ENCODE results near the gene ABLIM2.

The ABLIM2 gene

GRCh38 chr4:8149664-8150063 is 8.9 kb downstream of the ABLIM2 start:
- Histone ChIP-seq H3K9me3 (ENCODE audit: control insufficient read depth, low read length) (no peaks in the 10 kb centered on the region), H3K27me3 (ENCODE audit: control insufficient read depth, insufficient read depth, low read length, poor library complexity, severe bottlenecking) (no peaks in the 10 kb centered on the region), H3K27ac (ENCODE audit: insufficient read depth, low read depth, low read length, poor library complexity, severe bottlenecking) (no peak overlapping the region), H3K36me3 (ENCODE audit: control insufficient read depth, insufficient read depth, low read length) (no peaks in the 10 kb centered on the region), H3K4me3 (ENCODE audit: insufficient read depth, low read depth, low read length) (no peak overlapping the region), H3K4me1 (ENCODE audit: control insufficient read depth, insufficient read depth, low read length) (no peaks in the 10 kb centered on the region)
- WGBS, 2 experiments = 93 to 94% methylated on average over 6 to 7 of the region's 7 CpGs

GRCh38 chr4:8148785-8149435 is 9.7 kb downstream of the ABLIM2 start:
- 86 to 89% methylated on average over 14 of the region's 14 CpGs for WGBS, 2 experiments
- H3K4me3 ChIP-seq (ENCODE audit: insufficient read depth, low read depth, low read length) = no peak overlapping the region
- H3K27ac ChIP-seq (ENCODE audit: insufficient read depth, low read depth, low read length, poor library complexity, severe bottlenecking) = no peak overlapping the region
- H3K36me3 ChIP-seq (ENCODE audit: control insufficient read depth, insufficient read depth, low read length) = no peaks in the 10 kb centered on the region
- H3K9me3 ChIP-seq (ENCODE audit: control insufficient read depth, low read length) = no peaks in the 10 kb centered on the region
- H3K27me3 ChIP-seq (ENCODE audit: control insufficient read depth, insufficient read depth, low read length, poor library complexity, severe bottlenecking) = no peaks in the 10 kb centered on the region
- H3K4me1 ChIP-seq (ENCODE audit: control insufficient read depth, insufficient read depth, low read length) = peaks cover 1% of the 10 kb centered on the region

DNA sequence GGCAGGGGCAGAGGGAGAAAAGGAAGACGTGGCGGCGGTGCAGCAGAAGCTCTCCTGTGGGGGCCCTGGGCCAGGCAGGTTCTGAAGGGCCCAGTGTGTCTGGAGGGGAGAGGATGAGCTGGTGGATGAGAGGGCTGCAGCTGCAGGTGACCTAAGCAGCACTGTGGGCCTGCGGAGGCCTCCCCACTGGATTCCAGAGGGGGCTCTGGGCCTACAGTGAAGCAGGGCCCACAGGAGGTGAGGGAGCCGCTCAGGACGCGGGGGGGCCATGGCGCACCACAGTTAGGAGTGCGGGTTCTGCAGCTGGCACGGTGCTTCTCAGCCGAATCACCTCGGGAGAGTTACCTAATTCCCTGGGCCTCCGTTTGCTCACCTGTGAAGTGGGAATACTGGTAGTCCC is 10.5 kb downstream of the ABLIM2 start:
- 92 to 94% methylated on average over 13 of the region's 13 CpGs for WGBS, 2 experiments

DNA sequence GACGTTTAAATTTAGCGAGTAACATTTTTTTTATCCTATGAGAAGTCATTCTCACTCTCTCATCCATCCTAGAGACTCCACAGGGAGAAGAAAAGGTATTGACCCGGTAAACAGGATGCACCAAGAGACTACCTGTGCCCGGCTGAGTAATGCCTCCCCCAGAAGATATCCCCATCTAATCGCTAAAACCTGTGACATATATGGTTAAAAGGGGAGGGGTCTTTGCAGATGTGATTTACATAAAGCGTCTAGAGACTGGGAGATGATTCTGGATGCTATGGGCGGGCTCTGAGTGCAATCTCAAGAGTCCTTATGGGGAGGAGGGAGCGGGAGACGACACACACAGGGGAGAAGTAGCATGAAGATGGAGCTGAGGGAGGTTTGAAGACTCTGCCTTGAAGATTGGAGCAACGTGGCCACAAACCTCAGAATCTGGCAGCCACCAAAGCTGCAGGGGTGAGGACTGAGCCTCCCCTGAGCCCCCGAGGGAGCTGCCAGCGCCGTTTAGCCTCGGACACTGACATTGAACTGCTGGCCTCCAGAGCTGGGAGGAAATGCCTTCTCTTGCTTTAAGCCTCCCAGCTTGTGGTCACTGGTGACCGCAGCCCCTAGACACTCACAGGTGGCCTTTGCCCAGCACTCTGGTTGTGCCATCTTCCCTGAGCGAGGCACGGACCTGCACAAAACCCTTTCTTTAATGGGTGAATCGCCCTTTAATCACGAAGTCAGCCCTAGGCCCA is 11.2 kb downstream of the ABLIM2 start:
- no peaks in the 10 kb centered on the region for H3K36me3 ChIP-seq (ENCODE audit: control insufficient read depth, insufficient read depth, low read length)
- H3K27ac ChIP-seq (ENCODE audit: insufficient read depth, low read depth, low read length, poor library complexity, severe bottlenecking) = no peak overlapping the region
- H3K27me3 ChIP-seq (ENCODE audit: control insufficient read depth, insufficient read depth, low read length, poor library complexity, severe bottlenecking) = no peaks in the 10 kb centered on the region
- H3K4me1 ChIP-seq (ENCODE audit: control insufficient read depth, insufficient read depth, low read length) = peaks cover 3% of the 10 kb centered on the region
- H3K9me3 ChIP-seq (ENCODE audit: control insufficient read depth, low read length) = no peaks in the 10 kb centered on the region
- WGBS, 2 experiments = 74 to 78% methylated on average over 19 of the region's 19 CpGs
- H3K4me3 ChIP-seq (ENCODE audit: insufficient read depth, low read depth, low read length) = no peak overlapping the region

More for the DNA sequence above, 10.5 kb downstream of the ABLIM2 start:
- Histone ChIP-seq H3K4me3 (ENCODE audit: insufficient read depth, low read depth, low read length) (no peak overlapping the region), H3K27ac (ENCODE audit: insufficient read depth, low read depth, low read length, poor library complexity, severe bottlenecking) (no peak overlapping the region), H3K4me1 (ENCODE audit: control insufficient read depth, insufficient read depth, low read length) (peaks cover 3% of the 10 kb centered on the region), H3K9me3 (ENCODE audit: control insufficient read depth, low read length) (no peaks in the 10 kb centered on the region), H3K36me3 (ENCODE audit: control insufficient read depth, insufficient read depth, low read length) (no peaks in the 10 kb centered on the region), H3K27me3 (ENCODE audit: control insufficient read depth, insufficient read depth, low read length, poor library complexity, severe bottlenecking) (no peaks in the 10 kb centered on the region)

- Histone ChIP-seq H3K36me3 (ENCODE audit: control insufficient read depth, insufficient read depth, low read length) (no peaks in the 10 kb centered on the region), H3K4me3 (ENCODE audit: insufficient read depth, low read depth, low read length) (no peak overlapping the region), H3K27ac (ENCODE audit: insufficient read depth, low read depth, low read length, poor library complexity, severe bottlenecking) (no peak overlapping the region), H3K4me1 (ENCODE audit: control insufficient read depth, insufficient read depth, low read length) (peaks cover 3% of the 10 kb centered on the region), H3K9me3 (ENCODE audit: control insufficient read depth, low read length) (no peaks in the 10 kb centered on the region), H3K27me3 (ENCODE audit: control insufficient read depth, insufficient read depth, low read length, poor library complexity, severe bottlenecking) (no peaks in the 10 kb centered on the region)
- WGBS, 2 experiments = 93 to 94% methylated on average over 9 of the region's 9 CpGs
Observed at GRCh38 chr4:8146157-8146556, 12.5 kb downstream of the ABLIM2 start.

GRCh38 chr4:8144359-8144758 is 14.3 kb downstream of the ABLIM2 start:
- Histone ChIP-seq H3K9me3 (ENCODE audit: control insufficient read depth, low read length) (no peaks in the 10 kb centered on the region), H3K36me3 (ENCODE audit: control insufficient read depth, insufficient read depth, low read length) (no peaks in the 10 kb centered on the region), H3K4me1 (ENCODE audit: control insufficient read depth, insufficient read depth, low read length) (peaks cover 3% of the 10 kb centered on the region), H3K27me3 (ENCODE audit: control insufficient read depth, insufficient read depth, low read length, poor library complexity, severe bottlenecking) (no peaks in the 10 kb centered on the region), H3K4me3 (ENCODE audit: insufficient read depth, low read depth, low read length) (no peak overlapping the region), H3K27ac (ENCODE audit: insufficient read depth, low read depth, low read length, poor library complexity, severe bottlenecking) (no peak overlapping the region)
- 37 to 41% methylated on average over 15 of the region's 15 CpGs for WGBS, 2 experiments

- Histone ChIP-seq H3K9me3 (ENCODE audit: control insufficient read depth, low read length) (no peaks in the 10 kb centered on the region), H3K4me1 (ENCODE audit: control insufficient read depth, insufficient read depth, low read length) (peaks cover 3% of the 10 kb centered on the region), H3K27ac (ENCODE audit: insufficient read depth, low read depth, low read length, poor library complexity, severe bottlenecking) (no peak overlapping the region), H3K27me3 (ENCODE audit: control insufficient read depth, insufficient read depth, low read length, poor library complexity, severe bottlenecking) (no peaks in the 10 kb centered on the region), H3K4me3 (ENCODE audit: insufficient read depth, low read depth, low read length) (no peak overlapping the region), H3K36me3 (ENCODE audit: control insufficient read depth, insufficient read depth, low read length) (no peaks in the 10 kb centered on the region)
- 87 to 88% methylated on average over 11 of the region's 11 CpGs for WGBS, 2 experiments
Observed at GRCh38 chr4:8143392-8144140, 15.0 kb downstream of the ABLIM2 start.

DNA sequence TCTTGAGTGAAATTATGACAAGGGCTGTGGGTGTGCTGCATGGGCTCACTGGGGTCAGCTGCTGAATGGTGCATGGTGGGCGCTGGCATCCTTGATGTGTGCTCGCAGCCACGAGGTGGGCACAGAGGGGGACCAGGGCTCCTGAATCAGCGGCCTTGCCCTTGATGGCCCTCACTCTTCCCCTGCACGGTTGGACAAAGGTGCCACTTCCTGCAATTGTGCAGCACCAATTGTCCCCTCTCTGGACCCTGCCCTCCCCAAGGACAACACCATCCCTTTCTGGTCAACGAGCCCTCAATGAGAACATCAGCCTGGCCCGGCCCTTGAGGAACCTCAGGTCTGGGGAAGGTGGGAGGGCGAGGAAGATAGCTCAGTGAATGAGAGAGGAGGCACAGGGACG is 16.1 kb downstream of the ABLIM2 start:
- no peaks in the 10 kb centered on the region for H3K9me3 ChIP-seq (ENCODE audit: control insufficient read depth, low read length)
- H3K4me1 ChIP-seq (ENCODE audit: control insufficient read depth, insufficient read depth, low read length) = peaks cover 3% of the 10 kb centered on the region
- 90% methylated on average over 9 of the region's 9 CpGs for WGBS, 2 experiments
- H3K27me3 ChIP-seq (ENCODE audit: control insufficient read depth, insufficient read depth, low read length, poor library complexity, severe bottlenecking) = no peaks in the 10 kb centered on the region
- no peak overlapping the region for H3K4me3 ChIP-seq (ENCODE audit: insufficient read depth, low read depth, low read length)
- H3K36me3 ChIP-seq (ENCODE audit: control insufficient read depth, insufficient read depth, low read length) = no peaks in the 10 kb centered on the region
- H3K27ac ChIP-seq (ENCODE audit: insufficient read depth, low read depth, low read length, poor library complexity, severe bottlenecking) = no peak overlapping the region

GRCh38 chr4:8141935-8142334 is 16.7 kb downstream of the ABLIM2 start:
- H3K9me3 ChIP-seq (ENCODE audit: control insufficient read depth, low read length) = no peaks in the 10 kb centered on the region
- 91 to 94% methylated on average over 9 of the region's 9 CpGs for WGBS, 2 experiments
- H3K27me3 ChIP-seq (ENCODE audit: control insufficient read depth, insufficient read depth, low read length, poor library complexity, severe bottlenecking) = no peaks in the 10 kb centered on the region
- no peak overlapping the region for H3K4me3 ChIP-seq (ENCODE audit: insufficient read depth, low read depth, low read length)
- H3K4me1 ChIP-seq (ENCODE audit: control insufficient read depth, insufficient read depth, low read length) = peaks cover 3% of the 10 kb centered on the region
- no peaks in the 10 kb centered on the region for H3K36me3 ChIP-seq (ENCODE audit: control insufficient read depth, insufficient read depth, low read length)
- no peak overlapping the region for H3K27ac ChIP-seq (ENCODE audit: insufficient read depth, low read depth, low read length, poor library complexity, severe bottlenecking)

GRCh38 chr4:8140915-8141314 is 17.7 kb downstream of the ABLIM2 start:
- Histone ChIP-seq H3K9me3 (ENCODE audit: control insufficient read depth, low read length) (no peaks in the 10 kb centered on the region), H3K27me3 (ENCODE audit: control insufficient read depth, insufficient read depth, low read length, poor library complexity, severe bottlenecking) (no peaks in the 10 kb centered on the region), H3K27ac (ENCODE audit: insufficient read depth, low read depth, low read length, poor library complexity, severe bottlenecking) (no peak overlapping the region), H3K4me3 (ENCODE audit: insufficient read depth, low read depth, low read length) (no peak overlapping the region), H3K36me3 (ENCODE audit: control insufficient read depth, insufficient read depth, low read length) (no peaks in the 10 kb centered on the region), H3K4me1 (ENCODE audit: control insufficient read depth, insufficient read depth, low read length) (peaks cover 3% of the 10 kb centered on the region)
- 86 to 93% methylated on average over 6 of the region's 6 CpGs for WGBS, 2 experiments
